Astrocyte (in vitro differentiated cells and primary cell): ENCODE data around the gene PRIMA1.

ENCODE experiments used
- EZH2 ChIP-seq: IDR thresholded peaks from 2 replicates; pipeline ENCODE4 v1.6.1; 2012; ENCODE audit warnings: mild to moderate bottlenecking, low read length, inconsistent platforms; ENCODE audit not compliant: insufficient read depth
- TF ChIP-seq, protein P1 (sequence below): IDR thresholded peaks from 2 replicates; pipeline ENCODE4 v1.5.1; 2011; ENCODE audit warnings: low read depth, mild to moderate bottlenecking, inconsistent platforms, low read length, moderate library complexity; ENCODE audit not compliant: insufficient read depth

DNA sequence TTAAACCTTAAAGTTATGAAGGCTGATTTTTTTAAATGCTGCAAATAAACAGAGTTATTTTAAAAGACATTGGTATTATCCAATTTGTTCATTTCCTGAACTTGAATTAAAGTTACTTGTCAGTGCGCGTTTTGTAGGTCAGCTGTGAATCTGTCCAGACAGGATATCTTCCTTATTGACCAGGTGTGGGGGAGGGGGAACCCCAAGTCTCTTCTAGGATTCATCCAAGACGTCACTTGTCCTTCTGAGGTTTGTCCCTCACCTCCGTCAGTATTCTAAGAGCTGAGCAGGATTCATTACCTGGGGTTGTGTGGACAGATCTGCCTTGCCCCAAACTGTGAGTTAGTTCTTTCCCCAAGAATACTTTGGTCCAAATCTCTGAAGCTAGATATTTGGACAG, 8.8 kb upstream of the PRIMA1 start:
- TF ChIP-seq EZH2, result no peak
- TF ChIP-seq, protein P1, sequence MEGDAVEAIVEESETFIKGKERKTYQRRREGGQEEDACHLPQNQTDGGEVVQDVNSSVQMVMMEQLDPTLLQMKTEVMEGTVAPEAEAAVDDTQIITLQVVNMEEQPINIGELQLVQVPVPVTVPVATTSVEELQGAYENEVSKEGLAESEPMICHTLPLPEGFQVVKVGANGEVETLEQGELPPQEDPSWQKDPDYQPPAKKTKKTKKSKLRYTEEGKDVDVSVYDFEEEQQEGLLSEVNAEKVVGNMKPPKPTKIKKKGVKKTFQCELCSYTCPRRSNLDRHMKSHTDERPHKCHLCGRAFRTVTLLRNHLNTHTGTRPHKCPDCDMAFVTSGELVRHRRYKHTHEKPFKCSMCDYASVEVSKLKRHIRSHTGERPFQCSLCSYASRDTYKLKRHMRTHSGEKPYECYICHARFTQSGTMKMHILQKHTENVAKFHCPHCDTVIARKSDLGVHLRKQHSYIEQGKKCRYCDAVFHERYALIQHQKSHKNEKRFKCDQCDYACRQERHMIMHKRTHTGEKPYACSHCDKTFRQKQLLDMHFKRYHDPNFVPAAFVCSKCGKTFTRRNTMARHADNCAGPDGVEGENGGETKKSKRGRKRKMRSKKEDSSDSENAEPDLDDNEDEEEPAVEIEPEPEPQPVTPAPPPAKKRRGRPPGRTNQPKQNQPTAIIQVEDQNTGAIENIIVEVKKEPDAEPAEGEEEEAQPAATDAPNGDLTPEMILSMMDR, result no peak
